GM04503 (cell line): ENCODE results near the gene RNU2-1.
"Not testable (repeated sequence)": the region's sequence is repeated elsewhere in the genome, so short reads cannot be mapped to it uniquely, and the experiment has no call there.

Source experiments
- DNase-seq: peaks from one replicate; pipeline ENCODE4 v3.0.0-alpha.2; 2012; ENCODE audit warnings: low read depth

RNU2-1 gene

DNA sequence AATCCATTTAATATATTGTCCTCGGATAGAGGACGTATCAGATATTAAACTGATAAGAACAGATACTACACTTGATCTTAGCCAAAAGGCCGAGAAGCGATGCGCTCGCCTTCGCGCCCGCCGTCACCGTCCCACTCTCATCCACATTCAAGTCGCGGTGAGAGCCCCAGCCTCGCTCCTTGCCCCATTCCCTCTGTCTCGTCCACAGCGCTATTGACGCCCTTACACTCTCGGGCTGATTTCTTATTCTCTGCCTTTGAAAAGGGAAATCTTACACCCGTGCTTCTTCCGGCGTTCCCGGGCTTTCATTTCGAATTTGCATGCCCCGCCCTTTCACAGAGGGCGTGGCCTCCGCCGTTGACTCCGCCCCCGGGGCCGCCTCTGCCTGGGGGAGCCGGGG, at the start of gene RNU2-1:
Gene RNU2-1 (minus strand): TSS at position 101 of the 400 bp plus-strand sequence.
- not testable (repeated sequence) for DNase-seq

DNA sequence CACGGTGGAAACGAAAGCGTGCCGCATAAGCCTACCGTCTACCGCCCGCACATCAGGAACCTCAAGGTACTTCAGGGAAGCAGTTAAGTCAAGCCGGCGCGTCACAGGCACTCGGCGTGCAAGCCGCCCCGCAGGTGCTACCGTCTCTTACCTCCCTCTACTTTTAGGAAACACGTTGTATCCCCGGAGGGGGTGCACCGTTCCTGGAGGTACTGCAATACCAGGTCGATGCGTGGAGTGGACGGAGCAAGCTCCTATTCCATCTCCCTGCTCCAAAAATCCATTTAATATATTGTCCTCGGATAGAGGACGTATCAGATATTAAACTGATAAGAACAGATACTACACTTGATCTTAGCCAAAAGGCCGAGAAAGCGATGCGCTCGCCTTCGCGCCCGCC, 39.1 kb upstream of the RNU2-1 start:
- not testable (repeated sequence) for DNase-seq

DNA sequence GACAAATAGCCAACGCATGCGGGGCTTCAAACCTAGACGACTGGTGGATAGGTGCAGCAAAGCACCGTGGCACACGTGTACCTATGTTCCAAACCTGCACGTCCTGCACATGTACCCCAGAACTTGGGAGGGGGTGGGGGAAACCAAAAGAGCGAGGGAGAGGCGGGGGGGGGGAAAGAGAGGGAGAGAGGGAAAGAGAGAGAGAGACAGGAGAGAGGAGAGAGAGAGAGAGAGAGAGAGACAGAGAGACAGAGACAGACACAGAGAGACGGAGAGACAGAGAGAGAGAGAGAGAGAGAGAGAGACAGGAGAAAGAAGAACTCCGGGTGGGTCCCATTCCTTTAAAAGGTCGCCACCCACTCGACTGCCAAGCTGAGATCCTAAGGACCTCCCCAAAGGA, 38.7 kb upstream of the RNU2-1 start:
- not testable (repeated sequence) for DNase-seq

DNA sequence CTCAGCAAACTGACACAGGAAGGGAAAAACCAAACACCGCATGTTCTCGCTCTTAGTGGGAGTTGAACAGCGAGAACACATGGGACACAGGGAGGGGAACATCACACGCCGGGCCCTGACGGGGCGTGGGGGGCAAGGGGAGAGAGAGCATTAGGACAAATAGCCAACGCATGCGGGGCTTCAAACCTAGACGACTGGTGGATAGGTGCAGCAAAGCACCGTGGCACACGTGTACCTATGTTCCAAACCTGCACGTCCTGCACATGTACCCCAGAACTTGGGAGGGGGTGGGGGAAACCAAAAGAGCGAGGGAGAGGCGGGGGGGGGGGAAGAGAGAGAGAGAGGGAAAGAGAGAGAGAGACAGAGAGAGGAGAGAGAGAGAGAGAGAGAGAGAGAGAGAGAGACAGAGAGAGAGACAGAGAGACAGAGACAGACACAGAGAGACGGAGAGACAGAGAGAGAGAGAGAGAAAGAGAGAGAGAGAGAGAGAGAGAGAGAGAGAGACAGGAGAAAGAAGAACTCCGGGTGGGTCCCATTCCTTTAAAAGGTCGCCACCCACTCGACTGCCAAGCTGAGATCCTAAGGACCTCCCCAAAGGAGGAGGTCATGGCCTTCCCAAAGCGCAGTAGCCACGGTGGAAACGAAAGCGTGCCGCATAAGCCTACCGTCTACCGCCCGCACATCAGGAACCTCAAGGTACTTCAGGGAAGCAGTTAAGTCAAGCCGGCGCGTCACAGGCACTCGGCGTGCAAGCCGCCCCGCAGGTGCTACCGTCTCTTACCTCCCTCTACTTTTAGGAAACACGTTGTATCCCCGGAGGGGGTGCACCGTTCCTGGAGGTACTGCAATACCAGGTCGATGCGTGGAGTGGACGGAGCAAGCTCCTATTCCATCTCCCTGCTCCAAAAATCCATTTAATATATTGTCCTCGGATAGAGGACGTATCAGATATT, 37.1 kb upstream of the RNU2-1 start:
- not testable (repeated sequence) for DNase-seq

DNA sequence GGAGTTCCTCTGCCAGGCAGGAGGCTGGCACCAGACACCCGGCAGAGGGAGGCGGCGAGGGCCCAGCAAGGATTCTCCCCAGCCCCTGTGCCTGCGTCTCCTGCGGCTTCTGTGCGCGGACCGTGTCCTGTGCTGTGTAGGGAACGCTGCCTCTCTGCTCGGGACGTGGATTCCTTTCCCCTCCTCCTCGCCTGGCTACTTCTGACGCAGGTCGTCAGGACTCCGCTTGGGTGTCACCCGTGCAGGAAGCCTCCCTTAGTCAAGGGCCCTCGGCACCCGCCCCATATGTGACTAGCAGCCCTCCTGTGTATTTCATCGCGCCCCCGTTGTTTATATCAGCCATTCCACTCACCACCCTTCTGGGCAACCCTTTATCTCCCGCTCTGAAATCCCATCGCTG, 12.7 kb upstream of the RNU2-1 start:
- DNase-seq: not testable (repeated sequence)

DNA sequence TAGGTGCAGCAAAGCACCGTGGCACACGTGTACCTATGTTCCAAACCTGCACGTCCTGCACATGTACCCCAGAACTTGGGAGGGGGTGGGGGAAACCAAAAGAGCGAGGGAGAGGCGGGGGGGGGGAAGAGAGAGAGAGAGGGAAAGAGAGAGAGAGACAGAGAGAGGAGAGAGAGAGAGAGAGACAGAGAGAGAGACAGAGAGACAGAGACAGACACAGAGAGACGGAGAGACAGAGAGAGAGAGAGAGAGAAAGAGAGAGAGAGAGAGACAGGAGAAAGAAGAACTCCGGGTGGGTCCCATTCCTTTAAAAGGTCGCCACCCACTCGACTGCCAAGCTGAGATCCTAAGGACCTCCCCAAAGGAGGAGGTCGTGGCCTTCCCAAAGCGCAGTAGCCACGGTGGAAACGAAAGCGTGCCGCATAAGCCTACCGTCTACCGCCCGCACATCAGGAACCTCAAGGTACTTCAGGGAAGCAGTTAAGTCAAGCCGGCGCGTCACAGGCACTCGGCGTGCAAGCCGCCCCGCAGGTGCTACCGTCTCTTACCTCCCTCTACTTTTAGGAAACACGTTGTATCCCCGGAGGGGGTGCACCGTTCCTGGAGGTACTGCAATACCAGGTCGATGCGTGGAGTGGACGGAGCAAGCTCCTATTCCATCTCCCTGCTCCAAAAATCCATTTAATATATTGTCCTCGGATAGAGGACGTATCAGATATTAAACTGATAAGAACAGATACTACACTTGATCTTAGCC, 7.0 kb upstream of the RNU2-1 start:
- not testable (repeated sequence) for DNase-seq

DNA sequence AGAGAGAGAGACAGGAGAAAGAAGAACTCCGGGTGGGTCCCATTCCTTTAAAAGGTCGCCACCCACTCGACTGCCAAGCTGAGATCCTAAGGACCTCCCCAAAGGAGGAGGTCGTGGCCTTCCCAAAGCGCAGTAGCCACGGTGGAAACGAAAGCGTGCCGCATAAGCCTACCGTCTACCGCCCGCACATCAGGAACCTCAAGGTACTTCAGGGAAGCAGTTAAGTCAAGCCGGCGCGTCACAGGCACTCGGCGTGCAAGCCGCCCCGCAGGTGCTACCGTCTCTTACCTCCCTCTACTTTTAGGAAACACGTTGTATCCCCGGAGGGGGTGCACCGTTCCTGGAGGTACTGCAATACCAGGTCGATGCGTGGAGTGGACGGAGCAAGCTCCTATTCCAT, 5.8 kb upstream of the RNU2-1 start:
- not testable (repeated sequence) for DNase-seq

DNA sequence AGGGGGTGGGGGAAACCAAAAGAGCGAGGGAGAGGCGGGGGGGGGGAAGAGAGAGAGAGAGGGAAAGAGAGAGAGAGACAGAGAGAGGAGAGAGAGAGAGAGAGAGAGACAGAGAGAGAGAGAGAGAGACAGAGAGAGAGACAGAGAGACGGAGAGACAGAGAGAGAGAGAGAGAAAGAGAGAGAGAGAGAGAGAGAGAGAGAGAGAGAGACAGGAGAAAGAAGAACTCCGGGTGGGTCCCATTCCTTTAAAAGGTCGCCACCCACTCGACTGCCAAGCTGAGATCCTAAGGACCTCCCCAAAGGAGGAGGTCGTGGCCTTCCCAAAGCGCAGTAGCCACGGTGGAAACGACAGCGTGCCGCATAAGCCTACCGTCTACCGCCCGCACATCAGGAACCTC, 514 bp downstream of the RNU2-1 start:
- not testable (repeated sequence) for DNase-seq

DNA sequence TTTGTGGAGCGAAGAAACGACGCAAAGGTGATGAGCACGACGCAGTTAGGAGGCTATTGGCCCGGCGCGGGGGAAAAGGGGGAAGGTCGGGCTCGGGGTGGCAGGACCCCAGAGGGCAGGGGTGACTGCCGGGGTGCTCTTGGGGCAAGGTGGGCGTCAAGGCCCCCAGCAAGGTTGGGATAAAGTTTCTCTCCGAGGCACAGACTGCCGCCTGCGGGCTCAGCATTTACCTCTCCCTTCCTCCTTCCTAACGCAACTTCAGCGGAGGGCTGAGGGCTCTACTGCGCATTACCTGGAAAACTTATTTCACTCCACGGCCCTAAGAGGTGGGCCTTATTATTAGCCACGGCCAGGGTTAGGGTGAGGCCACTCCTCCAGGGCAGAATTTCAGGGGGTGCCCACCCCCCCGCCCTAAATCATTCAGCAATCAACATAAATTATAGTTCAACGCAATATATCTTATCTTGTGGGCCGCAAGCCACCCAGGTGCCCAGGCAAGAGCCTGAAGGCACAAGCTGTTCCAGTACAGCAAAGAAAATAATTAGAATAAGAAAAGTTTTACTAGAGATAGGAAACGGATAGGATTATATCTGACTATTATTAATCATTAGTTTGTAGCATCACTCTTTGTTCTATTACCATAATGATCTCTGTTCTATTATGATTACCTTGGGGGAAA, 1.6 kb downstream of the RNU2-1 start:
- not testable (repeated sequence) for DNase-seq

DNA sequence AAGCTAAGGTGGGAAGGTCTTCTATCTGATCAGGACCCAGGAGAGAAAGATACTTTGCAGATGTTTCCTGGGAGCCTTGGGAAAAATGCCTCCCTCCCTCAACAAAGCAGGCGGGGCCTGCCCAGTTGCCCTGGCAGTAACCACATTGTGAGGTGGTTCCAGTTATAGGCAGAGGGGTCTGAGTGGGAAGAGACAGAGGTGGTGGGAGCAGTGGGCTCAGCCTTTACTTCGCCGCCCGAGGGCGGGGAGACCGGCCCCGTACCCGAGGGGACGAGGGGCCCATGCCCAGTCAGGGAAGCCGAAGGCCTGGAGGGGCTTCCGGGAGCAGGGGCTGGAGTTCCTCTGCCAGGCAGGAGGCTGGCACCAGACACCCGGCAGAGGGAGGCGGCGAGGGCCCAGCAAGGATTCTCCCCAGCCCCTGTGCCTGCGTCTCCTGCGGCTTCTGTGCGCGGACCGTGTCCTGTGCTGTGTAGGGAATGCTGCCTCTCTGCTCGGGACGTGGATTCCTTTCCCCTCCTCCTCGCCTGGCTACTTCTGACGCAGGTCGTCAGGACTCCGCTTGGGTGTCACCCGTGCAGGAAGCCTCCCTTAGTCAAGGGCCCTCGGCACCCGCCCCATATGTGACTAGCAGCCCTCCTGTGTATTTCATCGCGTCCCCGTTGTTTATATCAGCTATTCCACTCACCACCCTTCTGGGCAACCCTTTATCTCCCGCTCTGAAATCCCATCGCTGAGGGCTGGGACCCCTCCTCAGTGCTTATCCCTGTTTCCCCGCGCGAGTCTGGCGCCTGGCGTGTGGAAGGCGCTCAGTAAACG, 2.4 kb downstream of the RNU2-1 start:
- not testable (repeated sequence) for DNase-seq

DNA sequence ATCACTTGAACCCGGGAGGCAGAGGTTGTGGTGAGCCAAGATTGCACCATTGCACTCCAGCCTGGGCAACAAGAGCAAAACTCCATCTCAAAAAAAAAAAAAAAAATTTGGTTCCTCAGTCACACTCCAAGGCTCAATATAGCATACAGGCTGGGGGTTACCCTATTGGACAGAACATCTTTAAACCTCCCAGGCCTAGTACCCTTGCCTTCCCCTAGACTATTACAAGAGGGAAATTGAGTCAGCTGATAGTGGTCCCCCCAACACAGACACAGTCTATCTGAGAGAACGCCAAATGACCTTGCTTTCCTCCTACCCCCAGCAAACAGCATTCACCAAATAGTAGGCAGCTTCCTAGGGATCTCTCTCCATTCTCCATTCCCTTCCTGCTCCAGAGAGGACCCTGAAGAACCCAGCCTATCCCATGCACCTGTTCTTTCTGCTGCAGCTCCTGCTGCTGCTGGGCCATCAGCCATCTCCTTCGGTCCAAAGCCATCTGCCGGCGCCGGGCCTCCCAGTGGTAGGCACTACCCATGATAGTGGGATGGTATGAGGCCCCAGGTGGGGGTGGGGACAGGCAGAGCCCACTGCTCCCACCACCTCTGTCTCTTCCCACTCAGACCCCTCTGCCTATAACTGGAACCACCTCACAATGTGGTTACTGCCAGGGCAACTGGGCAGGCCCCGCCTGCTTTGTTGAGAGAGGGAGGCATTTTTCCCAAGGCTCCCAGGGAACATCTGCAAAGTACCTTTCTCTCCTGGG, 5.6 kb downstream of the RNU2-1 start, which contains the start of gene CCDC200:
Gene CCDC200 (minus strand): TSS at position 604 of the 763 bp plus-strand sequence. CDS start 69 bp downstream, at position 535.
- not testable (repeated sequence) for DNase-seq

DNA sequence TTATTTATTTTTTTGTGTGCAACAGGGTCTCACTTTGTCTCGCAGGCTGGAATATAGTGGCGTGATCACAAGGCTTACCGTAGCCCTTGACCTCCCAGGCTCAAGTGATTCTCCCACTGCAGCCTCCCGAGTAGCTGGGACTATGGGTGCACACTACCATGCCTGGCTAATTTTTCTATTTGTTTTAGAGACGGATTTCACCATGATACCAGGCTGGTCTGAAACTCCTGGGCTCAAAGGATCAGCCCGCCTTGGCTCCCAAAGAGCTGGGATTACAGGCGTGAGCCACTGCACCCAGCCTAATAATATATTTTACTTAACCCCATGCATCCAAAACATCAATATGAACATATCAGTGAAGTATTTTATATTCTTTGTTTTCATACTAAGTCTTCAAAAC, 7.4 kb downstream of the RNU2-1 start:
- no peak for DNase-seq

DNA sequence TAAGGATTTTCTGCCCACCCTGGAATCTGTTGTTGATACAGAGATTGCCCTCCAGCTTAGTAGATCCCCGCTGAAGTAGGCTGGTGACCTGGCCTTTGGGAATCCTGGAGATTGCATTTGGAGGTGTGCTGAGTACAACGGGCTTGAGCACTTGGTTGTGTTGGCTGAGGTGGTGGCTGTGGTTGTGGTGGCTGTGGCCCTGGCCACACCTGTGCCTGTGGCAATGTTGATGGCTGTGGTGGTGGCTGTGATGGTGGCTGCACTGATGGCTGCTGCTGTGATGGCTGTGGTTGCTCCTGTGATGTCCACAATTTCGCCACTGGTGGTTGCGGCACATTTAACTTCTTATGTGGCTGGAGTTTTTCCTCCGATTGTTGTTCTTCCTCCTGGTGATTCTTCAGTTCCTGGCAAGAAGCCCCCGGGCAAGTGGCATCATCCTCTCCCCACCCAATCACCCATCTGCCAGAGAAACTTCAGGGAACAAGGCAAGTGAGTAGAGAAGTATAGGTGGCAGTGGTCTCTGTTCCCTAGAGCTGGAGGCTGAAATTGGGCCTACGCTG, 9.6 kb downstream of the RNU2-1 start:
- no peak for DNase-seq

DNA sequence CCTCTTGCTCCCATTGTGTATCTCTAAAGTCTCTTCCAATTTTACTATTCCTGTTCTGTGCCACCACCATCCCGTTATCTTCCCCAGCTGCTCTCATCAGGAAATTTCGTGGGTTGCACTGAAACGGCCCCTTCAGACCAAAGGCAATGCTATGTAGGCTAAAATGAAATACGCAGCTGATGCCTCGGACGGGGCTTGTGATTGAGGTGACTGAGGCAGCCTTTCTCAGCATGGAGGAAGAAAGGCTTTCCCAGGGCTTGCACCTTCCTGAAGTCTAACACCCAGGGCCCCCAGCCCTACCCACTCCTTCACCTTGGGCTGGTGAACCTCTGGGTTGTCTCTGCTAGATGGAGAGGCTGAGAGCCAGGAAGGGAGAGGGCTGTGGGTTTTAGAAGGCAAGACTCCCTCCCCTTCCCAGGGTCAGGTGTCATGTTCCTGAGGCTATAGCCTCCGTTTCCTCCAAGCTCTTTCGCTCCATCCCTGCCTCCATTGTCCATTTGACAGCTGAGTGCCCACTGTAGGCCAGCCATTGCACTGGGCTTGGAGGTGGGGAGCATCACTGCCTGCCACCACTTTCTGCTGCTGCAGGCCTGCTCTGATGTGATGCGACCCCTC, 13.2 kb downstream of the RNU2-1 start:
- DNase-seq: no peak

DNA sequence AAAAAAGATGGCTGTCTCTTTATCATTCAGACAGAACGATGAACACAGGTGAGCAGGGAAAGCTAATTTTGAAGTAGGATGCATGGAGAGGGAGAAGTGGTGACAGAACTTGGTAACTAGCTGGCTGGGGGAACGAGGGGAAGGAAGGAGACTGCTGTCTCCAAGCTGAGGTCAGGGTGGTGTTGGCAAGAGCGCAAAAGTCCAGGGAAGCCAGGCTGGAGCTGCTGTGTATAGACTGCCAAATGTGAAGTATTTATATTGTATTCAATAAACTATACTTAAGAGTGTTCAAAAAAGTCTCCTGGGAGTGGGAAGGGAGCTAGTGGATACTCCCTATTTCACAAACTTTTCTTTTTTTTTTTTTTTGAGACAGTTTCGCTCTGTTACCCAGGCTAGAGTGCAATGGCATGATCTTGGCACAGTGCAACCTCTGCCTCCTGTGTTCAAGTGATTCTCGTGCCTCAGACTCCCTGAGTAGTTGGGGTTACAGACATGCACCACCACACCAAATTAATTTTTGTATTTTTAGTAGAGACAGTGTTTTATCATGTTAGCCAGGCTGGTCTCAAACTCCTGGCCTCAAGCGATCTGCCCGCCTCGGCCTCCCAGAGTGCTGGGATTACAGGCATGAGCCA, 13.9 kb downstream of the RNU2-1 start:
- DNase-seq: no peak

DNA sequence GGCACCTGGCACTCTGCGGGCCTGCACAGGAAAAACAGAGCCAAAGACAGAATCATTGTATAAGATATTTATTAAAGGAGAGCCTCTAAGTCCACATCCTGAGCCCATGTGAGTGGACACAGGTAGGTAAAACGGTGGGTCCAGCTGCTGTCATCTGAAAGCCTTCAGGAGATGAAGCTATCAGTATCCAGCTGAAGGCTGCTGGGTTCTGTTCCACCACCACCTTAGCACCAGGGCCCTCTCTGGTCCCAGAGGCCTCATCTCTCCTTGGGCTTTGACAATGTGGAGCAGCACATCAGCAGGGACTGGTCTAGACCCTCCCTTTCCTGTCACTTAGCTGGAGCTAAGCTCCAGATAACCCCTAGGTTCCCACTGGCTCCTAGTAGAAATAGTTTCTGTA, 14.8 kb downstream of the RNU2-1 start:
- no peak for DNase-seq

DNA sequence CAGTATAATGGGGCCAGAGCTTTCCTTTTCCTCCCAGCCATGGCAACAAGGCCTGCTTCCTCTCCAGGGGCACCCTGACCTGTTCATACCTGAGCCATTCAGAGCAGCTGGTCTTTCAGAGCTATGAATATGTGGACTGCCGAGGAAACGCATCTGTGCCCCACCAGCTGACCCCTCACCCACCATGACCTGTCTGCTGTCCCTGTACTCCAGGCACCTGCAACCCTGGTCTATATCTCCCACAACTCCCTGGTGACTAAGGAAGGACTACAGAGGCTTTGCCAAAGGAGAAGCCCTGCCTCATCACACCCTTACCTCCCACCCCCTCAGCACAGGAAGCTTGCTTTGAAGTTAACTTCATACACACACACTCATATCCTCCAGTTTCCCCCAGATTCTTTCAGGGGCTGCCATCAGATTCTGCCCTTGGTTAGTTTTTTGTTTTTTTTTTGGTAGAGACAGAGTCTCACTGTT, 16.1 kb downstream of the RNU2-1 start:
- DNase-seq: no peak

DNA sequence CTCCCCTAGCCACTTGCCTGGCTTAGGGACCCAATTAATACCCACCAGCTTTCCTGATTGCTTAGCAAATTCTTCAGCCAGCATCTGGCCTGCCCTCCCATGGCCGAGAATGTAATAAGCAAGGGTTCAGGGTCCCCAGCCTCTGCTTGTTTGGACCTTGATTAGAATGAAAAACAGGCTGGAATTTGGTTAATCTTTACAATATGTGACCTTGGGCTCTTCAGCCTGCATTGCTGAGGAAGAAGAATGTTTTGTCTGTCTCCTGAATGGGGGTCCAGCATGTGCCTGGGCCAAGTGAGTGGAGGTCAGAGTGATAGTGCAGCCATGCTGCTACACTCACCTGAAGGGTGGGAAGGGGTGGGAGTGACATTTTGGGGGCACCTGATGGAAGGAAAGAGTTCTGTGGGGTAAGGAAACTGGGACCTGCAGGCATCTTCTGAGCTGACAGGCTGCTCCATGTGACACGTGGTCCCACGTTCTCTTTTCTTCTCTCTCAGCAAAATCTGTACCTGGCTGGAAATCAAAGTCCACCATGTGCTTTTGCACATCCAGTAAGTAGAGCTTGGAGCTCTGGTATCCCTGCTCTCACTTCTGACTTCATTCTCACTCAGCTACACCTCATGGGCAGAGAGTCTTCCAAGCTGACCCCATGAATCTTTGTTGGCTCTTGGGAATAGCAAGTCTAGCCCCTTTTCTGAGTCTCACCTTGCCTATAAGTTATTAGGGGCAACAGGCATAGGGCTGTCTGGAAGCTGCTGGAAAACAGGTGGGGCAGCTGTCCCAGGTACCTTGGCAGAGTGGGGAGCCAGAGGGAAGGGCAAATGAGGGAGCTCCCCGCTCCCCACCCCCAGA, 16.8 kb downstream of the RNU2-1 start:
- no peak for DNase-seq
